NB4 (cell line): Measurements from ENCODE around the gene TTYH3.

ENCODE experiments used
- MAX ChIP-seq: IDR thresholded peaks from 2 replicates; pipeline ENCODE4 v1.6.1; 2011; ENCODE audit warnings: low read depth, low read length
- POLR2A ChIP-seq: IDR thresholded peaks from 2 replicates; pipeline ENCODE4 v1.6.1; 2011; ENCODE audit warnings: mild to moderate bottlenecking; ENCODE audit not compliant: insufficient read length; ENCODE audit errors: extremely low read depth

GRCh38 chr7:2666155-2666554 lies 34.4 kb downstream of the TTYH3 start:
- no peak for TF ChIP-seq MAX
- TF ChIP-seq POLR2A, result no peak
